GM20000 (cell line): ENCODE results near the gene PSORS1C1.
A peak's percentile ranks its signal among the peaks of the same experiment; 100 is the strongest.

Source experiments
- DNase-seq: peaks from one replicate; pipeline ENCODE4 v3.0.0; 2012; ENCODE audit warnings: low spot score
- TF ChIP-seq, protein P1 (sequence below): IDR thresholded peaks from 2 replicates; pipeline ENCODE4 v1.5.1; 2012; ENCODE audit warnings: mild to moderate bottlenecking, control low read depth; ENCODE audit errors: extremely low read depth, missing control alignments

The PSORS1C1 gene

GRCh38 chr6:31122791-31123706 lies 8.4 kb downstream of the PSORS1C1 start:
- DNase-seq = no peak
- TF ChIP-seq, protein P1, sequence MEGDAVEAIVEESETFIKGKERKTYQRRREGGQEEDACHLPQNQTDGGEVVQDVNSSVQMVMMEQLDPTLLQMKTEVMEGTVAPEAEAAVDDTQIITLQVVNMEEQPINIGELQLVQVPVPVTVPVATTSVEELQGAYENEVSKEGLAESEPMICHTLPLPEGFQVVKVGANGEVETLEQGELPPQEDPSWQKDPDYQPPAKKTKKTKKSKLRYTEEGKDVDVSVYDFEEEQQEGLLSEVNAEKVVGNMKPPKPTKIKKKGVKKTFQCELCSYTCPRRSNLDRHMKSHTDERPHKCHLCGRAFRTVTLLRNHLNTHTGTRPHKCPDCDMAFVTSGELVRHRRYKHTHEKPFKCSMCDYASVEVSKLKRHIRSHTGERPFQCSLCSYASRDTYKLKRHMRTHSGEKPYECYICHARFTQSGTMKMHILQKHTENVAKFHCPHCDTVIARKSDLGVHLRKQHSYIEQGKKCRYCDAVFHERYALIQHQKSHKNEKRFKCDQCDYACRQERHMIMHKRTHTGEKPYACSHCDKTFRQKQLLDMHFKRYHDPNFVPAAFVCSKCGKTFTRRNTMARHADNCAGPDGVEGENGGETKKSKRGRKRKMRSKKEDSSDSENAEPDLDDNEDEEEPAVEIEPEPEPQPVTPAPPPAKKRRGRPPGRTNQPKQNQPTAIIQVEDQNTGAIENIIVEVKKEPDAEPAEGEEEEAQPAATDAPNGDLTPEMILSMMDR = no peak

GRCh38 chr6:31125162-31125561 lies 10.6 kb downstream of the PSORS1C1 start:
- TF ChIP-seq, protein P1 = no peak
- DNase-seq = no peak

- no peak for DNase-seq
- TF ChIP-seq, protein P1 = no peak
Measured at GRCh38 chr6:31125586-31126363, 11.2 kb downstream of the PSORS1C1 start.

- TF ChIP-seq, protein P1 = no peak
- DNase-seq = no peak
Measured at GRCh38 chr6:31126396-31127175, 12.0 kb downstream of the PSORS1C1 start.

GRCh38 chr6:31128093-31128676 lies 13.6 kb downstream of the PSORS1C1 start:
- TF ChIP-seq, protein P1 = peak; percentile 66
- DNase-seq = peak; percentile 83

DNA sequence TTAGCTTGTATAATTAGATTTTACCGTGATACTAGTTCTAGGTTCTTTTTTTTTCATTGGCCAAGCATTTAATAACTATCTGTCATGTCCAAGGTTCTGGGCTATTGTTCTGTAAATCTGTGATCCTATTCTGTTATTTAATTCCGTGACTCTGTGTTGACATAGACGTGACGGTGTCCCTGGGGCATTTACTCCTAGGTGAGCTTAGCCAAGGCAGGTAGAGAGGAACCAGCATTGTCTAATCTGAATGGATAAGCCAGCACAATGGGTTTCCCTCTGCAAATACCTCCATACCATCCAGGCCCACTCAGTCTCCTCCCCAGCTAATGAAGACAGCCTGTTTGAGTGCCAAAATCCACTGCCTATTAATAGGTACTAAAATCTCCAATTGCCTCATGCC lies 14.5 kb downstream of the PSORS1C1 start:
- TF ChIP-seq, protein P1 = no peak

More for the DNA sequence above, 14.5 kb downstream of the PSORS1C1 start:
- DNase-seq = no peak
